Measurements from ENCODE around the gene DYNC2LI1.

Gene DYNC2LI1

GRCh38 chr2:43727634-43728014 is 46.2 kb upstream of the DYNC2LI1 start:
- no peaks in the 10 kb centered on the region for H3K9me3 ChIP-seq (ENCODE audit: insufficient read depth, low read length)
- no peak overlapping the region for H2AFZ ChIP-seq (ENCODE audit: low read depth, low read length, severe bottlenecking)
- no peak overlapping the region for H3K4me2 ChIP-seq (ENCODE audit: low read depth, low read length, poor library complexity, severe bottlenecking)
- no peak overlapping the region for H3K27ac ChIP-seq (ENCODE audit: low read depth, low read length)
- no peak overlapping the region for H3K4me3 ChIP-seq (ENCODE audit: insufficient read depth, low read length, poor library complexity, severe bottlenecking)
- no peaks in the 10 kb centered on the region for H3K36me3 ChIP-seq (ENCODE audit: low read length)
- H3F3A ChIP-seq (ENCODE audit: insufficient read depth): no peaks in the 10 kb centered on the region
- no peaks in the 10 kb centered on the region for H3K9me2 ChIP-seq (replicated peaks; ENCODE audit: insufficient read depth, low read length)
- H3K79me2 ChIP-seq (ENCODE audit: insufficient read depth, low read length): no peaks in the 10 kb centered on the region
- no peaks in the 10 kb centered on the region for H3K27me3 ChIP-seq (ENCODE audit: low read length)
- no peak overlapping the region for H3K9ac ChIP-seq (ENCODE audit: low read length)
- TF ChIP-seq EZH2phosphoT487 (conservative IDR thresholded peaks at IDR 0.05; ENCODE audit: low read length) (no peak), CTCF (IDR thresholded peaks at IDR 0.05; ENCODE audit: insufficient read depth, low read length, poor library complexity, severe bottlenecking) (no peak)
- H4K20me1 ChIP-seq (ENCODE audit: low read depth, low read length): no peaks in the 10 kb centered on the region

- Histone ChIP-seq H3K9me2 (replicated peaks; ENCODE audit: insufficient read depth, low read length) (no peaks in the 10 kb centered on the region), H3K9me3 (ENCODE audit: insufficient read depth, low read length) (no peaks in the 10 kb centered on the region), H3K27me3 (ENCODE audit: low read length) (no peaks in the 10 kb centered on the region), H3K27ac (ENCODE audit: low read depth, low read length) (no peak overlapping the region), H2AFZ (ENCODE audit: low read depth, low read length, severe bottlenecking) (no peak overlapping the region), H4K20me1 (ENCODE audit: low read depth, low read length) (no peaks in the 10 kb centered on the region), H3K9ac (ENCODE audit: low read length) (no peak overlapping the region), H3F3A (ENCODE audit: insufficient read depth) (no peaks in the 10 kb centered on the region), H3K36me3 (ENCODE audit: low read length) (no peaks in the 10 kb centered on the region), H3K4me3 (ENCODE audit: insufficient read depth, low read length, poor library complexity, severe bottlenecking) (no peak overlapping the region), H3K4me2 (ENCODE audit: low read depth, low read length, poor library complexity, severe bottlenecking) (no peak overlapping the region), H3K79me2 (ENCODE audit: insufficient read depth, low read length) (no peaks in the 10 kb centered on the region)
- TF ChIP-seq CTCF (IDR thresholded peaks at IDR 0.05; ENCODE audit: insufficient read depth, low read length, poor library complexity, severe bottlenecking): no peak
Measured at GRCh38 chr2:43729491-43730174, 44.2 kb upstream of the DYNC2LI1 start.

- Histone ChIP-seq H3K4me2 (ENCODE audit: low read depth, low read length, poor library complexity, severe bottlenecking) (no peak overlapping the region), H3K27me3 (ENCODE audit: low read length) (no peaks in the 10 kb centered on the region), H4K20me1 (ENCODE audit: low read depth, low read length) (no peaks in the 10 kb centered on the region), H3F3A (ENCODE audit: insufficient read depth) (no peaks in the 10 kb centered on the region), H3K27ac (ENCODE audit: low read depth, low read length) (no peak overlapping the region), H3K36me3 (ENCODE audit: low read length) (no peaks in the 10 kb centered on the region), H3K4me3 (ENCODE audit: insufficient read depth, low read length, poor library complexity, severe bottlenecking) (no peak overlapping the region), H3K79me2 (ENCODE audit: insufficient read depth, low read length) (no peaks in the 10 kb centered on the region), H3K9me3 (ENCODE audit: insufficient read depth, low read length) (no peaks in the 10 kb centered on the region), H3K9me2 (replicated peaks; ENCODE audit: insufficient read depth, low read length) (no peaks in the 10 kb centered on the region), H3K9ac (ENCODE audit: low read length) (no peak overlapping the region), H2AFZ (ENCODE audit: low read depth, low read length, severe bottlenecking) (no peak overlapping the region)
- TF ChIP-seq EZH2phosphoT487 (conservative IDR thresholded peaks at IDR 0.05; ENCODE audit: low read length) (no peak), CTCF (IDR thresholded peaks at IDR 0.05; ENCODE audit: insufficient read depth, low read length, poor library complexity, severe bottlenecking) (no peak)
Measured at GRCh38 chr2:43731211-43731610, 42.6 kb upstream of the DYNC2LI1 start.

Measured in SU-DHL-6 (cell line).